Measurements from ENCODE around the gene CCDC134. TPM values are rescaled to one million over a fixed set of nuclear protein-coding genes. Genes with fewer than 3 reads are reported as not detected.
A peak's percentile ranks its signal among the peaks of the same experiment; 100 is the strongest.

Gene CCDC134
- total RNA-seq, 1 donor from 2014 or later: 11.3 TPM

DNA sequence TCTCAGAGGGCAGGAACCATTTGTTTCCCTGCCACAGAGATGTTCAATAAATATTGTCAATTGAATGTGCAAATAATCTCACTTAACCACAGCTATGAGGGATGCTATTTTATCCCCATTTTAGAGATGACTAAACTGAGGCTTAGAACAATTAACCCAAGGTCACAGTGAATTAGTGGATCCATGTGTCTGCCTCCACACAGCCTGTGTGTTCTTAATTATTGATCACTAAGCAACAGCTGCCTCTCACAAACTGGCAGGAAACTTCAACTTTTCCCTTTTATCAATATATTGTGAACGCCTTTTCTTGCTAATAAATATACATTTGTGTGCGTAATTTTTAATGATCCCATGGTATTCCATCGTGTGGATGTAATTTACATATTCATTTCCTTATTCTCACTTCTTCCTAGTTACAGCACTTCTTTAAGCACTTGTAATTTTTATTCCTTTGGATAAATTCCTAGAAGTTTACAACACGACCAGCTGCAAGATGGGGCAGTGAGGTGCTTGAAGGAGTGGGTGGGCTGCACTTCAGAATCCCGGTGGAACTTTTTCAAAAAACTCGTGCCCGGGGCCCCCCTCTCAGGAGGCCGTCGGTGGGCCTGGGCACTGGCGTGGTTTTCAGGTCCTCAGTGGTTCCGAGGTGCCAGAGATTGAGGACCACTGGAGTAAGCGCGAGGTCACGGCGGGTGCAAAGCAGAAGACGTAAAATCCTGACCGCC, 31.5 kb downstream of the CCDC134 start:
- Mint-ChIP-seq H3K36me3 (ENCODE audit: low read depth, unreplicated experiment) (peaks cover 14% of the 10 kb centered on the region), H3K4me1 (ENCODE audit: low read depth, unreplicated experiment) (peaks cover 12% of the 10 kb centered on the region), H3K27ac (ENCODE audit: unreplicated experiment) (peak overlapping the region; percentile 94), H3K9me3 (ENCODE audit: unreplicated experiment) (no peaks in the 10 kb centered on the region), H3K27me3 (ENCODE audit: low read depth, unreplicated experiment) (no peaks in the 10 kb centered on the region), H3K4me3 (ENCODE audit: unreplicated experiment) (peak overlapping the region; percentile 87)
- Histone ChIP-seq H3K36me3 (ENCODE audit: insufficient read depth, low read length) (peaks cover 8% of the 10 kb centered on the region), H3K9me3 (ENCODE audit: insufficient read depth, low read depth, low read length) (no peaks in the 10 kb centered on the region), H2AFZ (ENCODE audit: low read depth, low read length) (peak overlapping the region; percentile 73), H3K27me3 (ENCODE audit: insufficient read depth, low read length) (no peaks in the 10 kb centered on the region), H3K27ac (ENCODE audit: low read depth, low read length) (peak overlapping the region; percentile 93), H4K20me1 (ENCODE audit: insufficient read depth, low read length) (peaks cover 29% of the 10 kb centered on the region), H3K4me2 (ENCODE audit: low read length) (peak overlapping the region; percentile 85), H3K79me2 (ENCODE audit: insufficient read depth, low read length) (peaks cover 32% of the 10 kb centered on the region), H3K9ac (ENCODE audit: low read length) (peak overlapping the region; percentile 80), H3K4me1 (ENCODE audit: insufficient read depth, low read length) (peaks cover 18% of the 10 kb centered on the region), H3K4me3 (ENCODE audit: insufficient read depth, low read depth, low read length) (peak overlapping the region; percentile 53)
- no peak for TF ChIP-seq EZH2 (IDR thresholded peaks at IDR 0.05; ENCODE audit: insufficient read depth, low read length)
- TF ChIP-seq CTCF (IDR thresholded peaks at IDR 0.05; ENCODE audit: insufficient read depth, low read depth, low read length): no peak
- peak; percentile 26 for DNase-seq (ENCODE audit: low read depth)
- no peak for FAIRE-seq

GRCh38 chr22:41832553-41833368, 32.3 kb downstream of the CCDC134 start, which contains the start of gene SREBF2:
TSS of gene SREBF2 (plus strand) at chr22:41833105. CDS start at chr22:41833271, 166 bp downstream.
- Histone ChIP-seq H3K4me3 (ENCODE audit: insufficient read depth, low read depth, low read length) (peak within 1 kb of the TSS; percentile 82), H3K36me3 (ENCODE audit: insufficient read depth, low read length) (peaks cover 9% of the 10 kb centered on the region), H3K27ac (ENCODE audit: low read depth, low read length) (peak within 1 kb of the TSS; percentile 93), H3K9me3 (ENCODE audit: insufficient read depth, low read depth, low read length) (no peaks in the 10 kb centered on the region), H3K27me3 (ENCODE audit: insufficient read depth, low read length) (no peaks in the 10 kb centered on the region), H2AFZ (ENCODE audit: low read depth, low read length) (peak within 1 kb of the TSS; percentile 73), H4K20me1 (ENCODE audit: insufficient read depth, low read length) (peaks cover 32% of the 10 kb centered on the region), H3K9ac (ENCODE audit: low read length) (peak within 1 kb of the TSS; percentile 80), H3K79me2 (ENCODE audit: insufficient read depth, low read length) (peaks cover 33% of the 10 kb centered on the region), H3K4me2 (ENCODE audit: low read length) (peak within 1 kb of the TSS; percentile 85), H3K4me1 (ENCODE audit: insufficient read depth, low read length) (peaks cover 18% of the 10 kb centered on the region)
- Mint-ChIP-seq H3K4me1 (ENCODE audit: low read depth, unreplicated experiment) (peaks cover 9% of the 10 kb centered on the region), H3K27me3 (ENCODE audit: low read depth, unreplicated experiment) (no peaks in the 10 kb centered on the region), H3K36me3 (ENCODE audit: low read depth, unreplicated experiment) (peaks cover 13% of the 10 kb centered on the region), H3K27ac (ENCODE audit: unreplicated experiment) (peak within 1 kb of the TSS; percentile 94), H3K4me3 (ENCODE audit: unreplicated experiment) (peak within 1 kb of the TSS; percentile 96), H3K9me3 (ENCODE audit: unreplicated experiment) (no peaks in the 10 kb centered on the region)
- TF ChIP-seq EZH2 (IDR thresholded peaks at IDR 0.05; ENCODE audit: insufficient read depth, low read length) (no peak), CTCF (IDR thresholded peaks at IDR 0.05; ENCODE audit: insufficient read depth, low read depth, low read length) (no peak)
- DNase-seq (ENCODE audit: low read depth): peak; percentile 99
- FAIRE-seq: peak; percentile 72
